HTR-8/SVneo (cell line): ENCODE measurements around the gene SMPDL3B.

Experiments used
- DNase-seq: peaks from one replicate; pipeline ENCODE4 v3.0.0; 2011; ENCODE audit warnings: low spot score, mixed read lengths; ENCODE audit not compliant: insufficient read length
- FAIRE-seq: peaks from 2 replicates; lab custom pipeline; 2011; peaks lifted over from hg19 to GRCh38; lab: Jason Lieb, UNC

SMPDL3B gene

GRCh38 chr1:27934818-27935549, at the start of gene SMPDL3B:
Gene SMPDL3B, plus strand, starts transcription at chr1:27935000. Its CDS starts 184 bp downstream, at chr1:27935184.
- DNase-seq (peak; percentile 59), FAIRE-seq (no peak)

GRCh38 chr1:27885114-27885528, 49.7 kb upstream of the SMPDL3B start:
- no peak for DNase-seq

GRCh38 chr1:27885621-27886352, 49.0 kb upstream of the SMPDL3B start:
- FAIRE-seq (no peak), DNase-seq (no peak)

More at GRCh38 chr1:27885114-27885528, 49.7 kb upstream of the SMPDL3B start:
- no peak for FAIRE-seq

GRCh38 chr1:27886353-27886679, 48.5 kb upstream of the SMPDL3B start:
- DNase-seq (no peak), FAIRE-seq (no peak)

GRCh38 chr1:27886744-27887143, 48.1 kb upstream of the SMPDL3B start:
- DNase-seq (no peak), FAIRE-seq (no peak)

- FAIRE-seq (no peak), DNase-seq (no peak)
Observed at GRCh38 chr1:27887215-27888021, 47.4 kb upstream of the SMPDL3B start.

GRCh38 chr1:27889506-27889905, 45.3 kb upstream of the SMPDL3B start:
- FAIRE-seq (no peak), DNase-seq (no peak)

GRCh38 chr1:27891196-27891889, 43.5 kb upstream of the SMPDL3B start:
- FAIRE-seq (no peak), DNase-seq (no peak)

- DNase-seq (no peak), FAIRE-seq (no peak)
Observed at GRCh38 chr1:27894521-27894920, 40.3 kb upstream of the SMPDL3B start.

GRCh38 chr1:27906759-27907158, 28.0 kb upstream of the SMPDL3B start:
- DNase-seq (no peak), FAIRE-seq (no peak)

GRCh38 chr1:27912429-27912828, 22.4 kb upstream of the SMPDL3B start:
- DNase-seq: no peak
- FAIRE-seq: no peak

- FAIRE-seq (no peak), DNase-seq (no peak)
Observed at GRCh38 chr1:27915082-27915575, 19.7 kb upstream of the SMPDL3B start.

GRCh38 chr1:27922272-27922671, 12.5 kb upstream of the SMPDL3B start:
- no peak for FAIRE-seq
- no peak for DNase-seq

- FAIRE-seq (no peak), DNase-seq (no peak)
Observed at GRCh38 chr1:27928216-27928954, 6.4 kb upstream of the SMPDL3B start.

GRCh38 chr1:27931184-27931583, 3.6 kb upstream of the SMPDL3B start:
- DNase-seq (no peak), FAIRE-seq (no peak)

- DNase-seq: no peak
- no peak for FAIRE-seq
Observed at GRCh38 chr1:27931759-27932158, 3.0 kb upstream of the SMPDL3B start.

GRCh38 chr1:27935721-27936120, 921 bp downstream of the SMPDL3B start:
- no peak for FAIRE-seq
- DNase-seq: no peak

GRCh38 chr1:27936370-27936769, 1.6 kb downstream of the SMPDL3B start:
- FAIRE-seq: no peak

GRCh38 chr1:27937524-27937836, 2.7 kb downstream of the SMPDL3B start:
- DNase-seq: no peak
- no peak for FAIRE-seq

More at GRCh38 chr1:27936370-27936769, 1.6 kb downstream of the SMPDL3B start:
- no peak for DNase-seq

- DNase-seq (no peak), FAIRE-seq (no peak)
Observed at GRCh38 chr1:27938488-27938887, 3.7 kb downstream of the SMPDL3B start.
